Ectodermal cell (in vitro differentiated cells): ENCODE data around the gene MCTP1.

Experiments
- H3K27ac ChIP-seq: 2 replicates; pipeline ENCODE4 v1.7.0; 2013; ENCODE audit warnings: mild to moderate bottlenecking, low read depth, low read length; ENCODE audit not compliant: insufficient read depth, poor library complexity, severe bottlenecking
- H3K27me3 ChIP-seq: 2 replicates; pipeline ENCODE4 v1.7.0; 2013; ENCODE audit warnings: mild to moderate bottlenecking, low read length; ENCODE audit not compliant: insufficient read depth, control insufficient read depth, poor library complexity, severe bottlenecking
- H3K36me3 ChIP-seq: one replicate; pipeline ENCODE4 v1.7.0; 2013; ENCODE audit warnings: low read length; ENCODE audit not compliant: control insufficient read depth, insufficient read depth
- H3K4me1 ChIP-seq: one replicate; pipeline ENCODE4 v1.7.0; 2013; ENCODE audit warnings: low read length; ENCODE audit not compliant: control insufficient read depth, insufficient read depth
- H3K4me3 ChIP-seq: 2 replicates; pipeline ENCODE4 v1.7.0; 2013; ENCODE audit warnings: low read depth, low read length, control low read depth; ENCODE audit not compliant: insufficient read depth
- H3K9me3 ChIP-seq: 2 replicates; pipeline ENCODE4 v1.7.0; 2013; ENCODE audit warnings: mild to moderate bottlenecking, low read length, moderate library complexity; ENCODE audit not compliant: control insufficient read depth
- whole genome bisulfite sequencing, 2 experiments: methylation state at CpG; one replicate each; pipeline ENCODE4 v1.1.7; 2013; ENCODE audit warnings: missing lambda C conversion rate in 2 of 2; 5-methylcytosine and 5-hydroxymethylcytosine counted together

The MCTP1 gene

DNA sequence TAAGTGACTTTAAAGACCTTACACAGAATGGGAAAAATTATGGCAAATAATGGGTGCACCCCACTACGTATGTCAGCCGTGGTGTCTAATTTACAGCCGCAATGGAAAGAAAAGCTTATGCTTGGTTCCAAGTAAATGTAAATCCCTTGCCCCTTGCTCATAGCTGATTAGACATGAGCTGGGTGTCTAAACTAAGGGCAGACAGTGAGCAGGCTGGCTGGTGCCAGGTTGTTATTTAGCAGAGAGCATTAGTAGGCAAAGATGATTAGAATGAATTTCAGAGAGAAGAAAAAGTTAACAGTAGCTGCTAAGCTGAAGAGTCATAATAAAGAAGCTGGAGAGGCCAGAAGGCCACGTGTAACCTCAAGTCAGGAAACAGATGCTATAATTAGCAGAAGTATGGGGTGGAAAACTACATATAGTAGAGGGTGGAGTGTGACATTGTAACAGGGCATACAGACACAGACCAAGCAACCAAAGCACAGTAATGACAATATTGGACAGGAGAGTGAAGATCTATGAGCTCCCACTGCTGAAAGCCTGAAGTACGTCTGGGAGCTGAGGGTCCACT is 257.7 kb downstream of the MCTP1 start:
- Histone ChIP-seq H3K27me3 (no peaks in the 10 kb centered on the region), H3K9me3 (no peaks in the 10 kb centered on the region), H3K36me3 (no peaks in the 10 kb centered on the region), H3K4me3 (no peak overlapping the region), H3K27ac (no peak overlapping the region), H3K4me1 (no peaks in the 10 kb centered on the region)
- 93% methylated on average over 5 of the region's 5 CpGs for WGBS, 2 experiments

GRCh38 chr5:95026718-95027117 is 258.2 kb downstream of the MCTP1 start:
- H3K4me1 ChIP-seq: no peaks in the 10 kb centered on the region
- H3K36me3 ChIP-seq: no peaks in the 10 kb centered on the region
- no peaks in the 10 kb centered on the region for H3K9me3 ChIP-seq
- WGBS, 2 experiments: 94 to 96% methylated on average over 2 of the region's 2 CpGs
- no peaks in the 10 kb centered on the region for H3K27me3 ChIP-seq
- H3K27ac ChIP-seq: no peak overlapping the region
- H3K4me3 ChIP-seq: no peak overlapping the region

DNA sequence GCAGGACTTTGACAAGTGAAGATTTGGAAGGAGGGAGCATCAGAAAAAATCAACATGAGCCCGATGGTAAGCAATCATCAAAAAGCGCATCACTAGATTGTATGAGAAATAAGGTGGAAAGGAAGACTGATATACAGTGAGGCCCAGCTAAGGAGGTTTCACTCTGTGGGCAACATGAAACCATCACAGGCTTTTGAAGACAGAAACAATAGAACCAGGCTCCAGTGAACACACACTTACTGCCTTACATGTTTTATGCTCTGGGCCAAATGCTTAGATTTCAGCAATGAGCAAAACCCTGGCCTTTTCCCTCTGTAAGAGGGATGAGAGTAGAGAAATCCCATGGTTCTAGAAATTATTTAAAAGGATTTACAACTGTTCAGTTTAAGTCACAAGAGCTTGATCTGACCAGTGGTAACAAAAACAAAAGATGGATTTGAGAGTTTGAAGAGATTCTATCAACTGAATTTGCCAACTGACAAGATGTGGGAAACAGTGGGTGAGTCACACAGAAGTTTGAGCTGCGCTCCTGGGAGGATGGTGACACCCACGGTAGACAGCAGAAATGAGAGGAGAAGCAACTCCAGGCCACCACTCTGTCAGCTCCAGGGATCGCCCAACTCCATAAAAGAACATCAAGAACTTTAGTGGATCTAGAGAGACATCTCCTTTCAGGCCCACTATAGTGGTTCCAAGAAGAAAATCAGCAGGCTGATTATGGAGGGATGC is 261.8 kb downstream of the MCTP1 start:
- Histone ChIP-seq H3K27me3 (no peaks in the 10 kb centered on the region), H3K4me1 (peaks cover 5% of the 10 kb centered on the region), H3K27ac (no peak overlapping the region), H3K36me3 (no peaks in the 10 kb centered on the region), H3K4me3 (no peak overlapping the region), H3K9me3 (no peaks in the 10 kb centered on the region)
- WGBS, 2 experiments: 95 to 97% methylated on average over 5 of the region's 5 CpGs

- 0% methylated on average over 1 of the region's 1 CpG; no CpG with 5 or more reads in 1 of the 2 experiments for WGBS, 2 experiments
These were observed 264.5 kb downstream of the MCTP1 start for GRCh38 chr5:95020345-95020744.

DNA sequence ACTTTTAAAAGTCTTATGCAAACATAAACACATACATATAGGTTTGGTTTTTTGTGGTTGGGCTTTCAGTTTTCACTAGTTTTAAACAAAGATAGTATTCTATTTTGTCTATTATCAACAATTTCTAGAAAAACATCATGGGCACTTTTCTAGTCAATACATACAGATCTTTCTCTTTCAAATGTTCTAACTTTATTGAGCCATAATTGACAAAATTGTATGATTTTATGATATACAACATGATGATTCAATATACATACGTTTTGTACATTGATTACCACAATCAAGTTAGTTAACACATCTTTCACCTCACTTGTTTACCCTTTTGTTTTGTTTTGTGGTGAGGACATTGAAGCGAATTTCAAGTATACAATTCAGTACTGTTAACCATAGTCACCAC is 265.9 kb downstream of the MCTP1 start:
- H3K9me3 ChIP-seq: no peaks in the 10 kb centered on the region
- H3K4me3 ChIP-seq: no peak overlapping the region
- no peaks in the 10 kb centered on the region for H3K36me3 ChIP-seq
- H3K27ac ChIP-seq: no peak overlapping the region
- 100% methylated on average over 1 of the region's 2 CpGs; no CpG with 5 or more reads in 1 of the 2 experiments for WGBS, 2 experiments
- H3K4me1 ChIP-seq: peaks cover 5% of the 10 kb centered on the region
- H3K27me3 ChIP-seq: no peaks in the 10 kb centered on the region

More at GRCh38 chr5:95020345-95020744, 264.5 kb downstream of the MCTP1 start:
- H3K27me3 ChIP-seq: no peaks in the 10 kb centered on the region
- H3K4me1 ChIP-seq: peaks cover 5% of the 10 kb centered on the region
- H3K9me3 ChIP-seq: no peaks in the 10 kb centered on the region
- H3K4me3 ChIP-seq: no peak overlapping the region
- no peak overlapping the region for H3K27ac ChIP-seq
- H3K36me3 ChIP-seq: no peaks in the 10 kb centered on the region

DNA sequence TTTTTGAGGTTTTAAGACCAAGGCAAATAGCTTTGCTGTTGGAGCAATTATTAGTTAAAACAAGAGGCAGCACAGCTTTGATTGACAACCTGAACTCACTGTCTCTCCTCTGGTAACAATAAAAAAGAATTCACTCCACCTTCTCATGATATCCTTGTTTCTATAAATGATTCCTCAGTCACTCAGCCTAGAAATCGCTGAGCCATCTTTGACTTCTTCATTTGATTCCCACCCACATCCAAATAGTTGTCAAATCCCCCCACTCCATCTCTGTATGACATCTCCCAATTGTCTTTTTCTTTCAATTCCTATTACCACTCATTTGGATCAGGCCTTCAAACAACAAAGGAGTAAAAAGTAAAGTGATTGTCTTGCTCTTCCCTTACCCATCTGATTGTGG is 266.4 kb downstream of the MCTP1 start:
- H3K4me1 ChIP-seq: peaks cover 5% of the 10 kb centered on the region
- no peaks in the 10 kb centered on the region for H3K27me3 ChIP-seq
- no peak overlapping the region for H3K4me3 ChIP-seq
- H3K27ac ChIP-seq: no peak overlapping the region
- 87 to 92% methylated on average over 1 of the region's 1 CpG for WGBS, 2 experiments
- H3K36me3 ChIP-seq: no peaks in the 10 kb centered on the region
- H3K9me3 ChIP-seq: no peaks in the 10 kb centered on the region

- 91 to 98% methylated on average over 2 of the region's 2 CpGs for WGBS, 2 experiments
- no peaks in the 10 kb centered on the region for H3K27me3 ChIP-seq
- no peaks in the 10 kb centered on the region for H3K36me3 ChIP-seq
- H3K27ac ChIP-seq: no peak overlapping the region
- H3K4me1 ChIP-seq: no peaks in the 10 kb centered on the region
- H3K4me3 ChIP-seq: no peak overlapping the region
- no peaks in the 10 kb centered on the region for H3K9me3 ChIP-seq
These were observed 275.1 kb downstream of the MCTP1 start for GRCh38 chr5:95009812-95010211.

DNA sequence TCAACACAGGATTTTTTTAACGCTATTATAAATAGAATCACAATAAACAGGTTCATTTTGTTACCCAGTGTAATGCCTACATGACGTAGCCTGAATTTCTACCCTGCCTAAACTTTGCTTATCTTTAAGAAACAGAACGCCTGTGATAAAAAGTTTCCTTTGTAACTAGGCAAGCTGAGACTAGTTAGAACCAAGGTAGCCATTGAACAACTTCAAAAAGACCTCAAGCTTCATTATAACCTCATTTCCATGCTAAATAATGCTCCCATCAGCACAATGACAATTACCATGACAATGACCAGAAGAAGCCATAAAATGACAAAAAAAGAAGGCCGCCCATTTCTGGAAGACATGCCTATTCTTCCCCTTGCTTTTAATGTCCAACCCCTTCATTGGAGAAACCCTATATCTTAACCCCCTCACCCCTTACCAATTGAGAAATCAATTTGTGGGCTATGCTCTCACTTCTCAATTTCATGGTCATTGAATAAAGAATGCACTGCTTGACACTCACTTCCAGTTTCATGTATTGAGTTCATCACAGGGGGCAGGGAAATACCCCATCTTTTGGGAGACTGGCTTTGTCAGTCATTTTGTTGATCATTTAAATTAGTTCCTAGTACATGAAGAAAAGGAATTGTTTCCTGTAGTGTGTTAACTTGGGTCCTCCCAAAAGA is 276.8 kb downstream of the MCTP1 start:
- Histone ChIP-seq H3K27ac (no peak overlapping the region), H3K27me3 (no peaks in the 10 kb centered on the region), H3K4me1 (no peaks in the 10 kb centered on the region), H3K36me3 (peaks cover 3% of the 10 kb centered on the region), H3K4me3 (no peak overlapping the region), H3K9me3 (no peaks in the 10 kb centered on the region)
- 90 to 92% methylated on average over 4 of the region's 4 CpGs for WGBS, 2 experiments

GRCh38 chr5:95005811-95006210 is 279.1 kb downstream of the MCTP1 start:
- H3K36me3 ChIP-seq: peaks cover 3% of the 10 kb centered on the region
- H3K4me3 ChIP-seq: no peak overlapping the region
- WGBS, 2 experiments: no CpG with 5 or more reads among the region's 1 CpG
- no peak overlapping the region for H3K27ac ChIP-seq
- H3K27me3 ChIP-seq: no peaks in the 10 kb centered on the region
- no peaks in the 10 kb centered on the region for H3K9me3 ChIP-seq
- H3K4me1 ChIP-seq: no peaks in the 10 kb centered on the region

GRCh38 chr5:94998670-94999069 is 286.2 kb downstream of the MCTP1 start:
- Histone ChIP-seq H3K27me3 (no peaks in the 10 kb centered on the region), H3K4me3 (no peak overlapping the region), H3K9me3 (no peaks in the 10 kb centered on the region), H3K36me3 (no peaks in the 10 kb centered on the region), H3K27ac (no peak overlapping the region), H3K4me1 (no peaks in the 10 kb centered on the region)
- WGBS, 2 experiments: 74 to 79% methylated on average over 6 of the region's 7 CpGs
